GM12878 (cell line): Measurements from ENCODE around the gene METRN. TPM values are rescaled to one million over a fixed set of nuclear protein-coding genes. Genes with fewer than 3 reads are reported as not detected.
"Not testable (repeated sequence)": the region's sequence is repeated elsewhere in the genome, so short reads cannot be mapped to it uniquely, and the experiment has no call there.

Experiments used
- ATAC-seq: fragments of 200-7000 bp; cut with Tn5 transposase; 3 replicates; pipeline ENCODE4 v1.9.1; 2020; ENCODE audit warnings: mild to moderate bottlenecking, moderate library complexity
- BruUV-seq: library from RNA; stranded (reverse); fragments of 400-500 nt; replicated peaks from 2 replicates; lab custom pipeline; 2021; lab: Mats Ljungman, UMichigan
- CTCF ChIA-PET: fragments of 300-600 bp; sonication (Branson Sonifier 250); formaldehyde crosslinking; extraction: SDS; loops from one replicate; lab custom pipeline; 2021; ENCODE audit warnings: inconsistent platforms; lab: Yijun Ruan, JAX
- POLR2A ChIA-PET: fragments of 350-600 bp; formaldehyde crosslinking; extraction: SDS; loops from one replicate; lab custom pipeline; 2021; ENCODE audit warnings: inconsistent platforms; lab: Charles Lee
- RAD21 ChIA-PET: fragments of 300-600 bp; sonication (Branson Sonifier 250); formaldehyde crosslinking; loops from one replicate; lab custom pipeline; 2023; ENCODE audit warnings: antibody characterized with exemption; ENCODE audit not compliant: unreplicated experiment; lab: Charles Lee
- SMC1A ChIA-PET: fragments of 300-600 bp; sonication (Branson Sonifier 250); formaldehyde crosslinking; loops from one replicate; lab custom pipeline; 2023; ENCODE audit not compliant: unreplicated experiment, uncharacterized antibody; lab: Charles Lee
- DNase-seq: peaks from one replicate; pipeline ENCODE4 v3.0.0-alpha.2; 2011; ENCODE audit warnings: low read depth, low spot score
- FAIRE-seq: peaks from 3 replicates; lab custom pipeline; 2011; peaks lifted over from hg19 to GRCh38; lab: Jason Lieb, UNC
- H2AFZ ChIP-seq: 2 replicates; pipeline ENCODE4 v1.6.0; 2011; ENCODE audit warnings: low read depth, low read length, control low read depth; ENCODE audit not compliant: control insufficient read depth
- H3K27ac ChIP-seq: 2 replicates; pipeline ENCODE4 v1.5.1; 2011; ENCODE audit warnings: control low read depth; ENCODE audit not compliant: control insufficient read depth, insufficient read depth
- H3K27me3 ChIP-seq, 2 experiments: replicated peaks in 1 of 2; 2 replicates each; pipeline versions ENCODE4 v1.6.0 to v1.6.1; 2011; ENCODE audit warnings: low read length in 1 of 2; ENCODE audit not compliant: control insufficient read depth in 2 of 2, insufficient read depth in 2 of 2
- H3K36me3 ChIP-seq, 2 experiments: 2 replicates each; pipeline ENCODE4 v1.5.1; 2011; ENCODE audit warnings: low read length in 1 of 2; ENCODE audit not compliant: control insufficient read depth in 2 of 2, insufficient read depth in 2 of 2
- H3K4me1 ChIP-seq: 2 replicates; pipeline ENCODE4 v1.6.1; 2011; ENCODE audit warnings: mild to moderate bottlenecking, low read length, moderate library complexity, mixed read lengths; ENCODE audit not compliant: control insufficient read depth, insufficient read depth
- H3K4me2 ChIP-seq: 2 replicates; pipeline ENCODE4 v1.6.0; 2011; ENCODE audit warnings: control low read depth; ENCODE audit not compliant: control insufficient read depth, insufficient read depth
- H3K4me3 ChIP-seq: fragments of 200-600 bp; sonication (generic); 2 replicates; pipeline ENCODE4 v1.5.1; 2016
- H3K79me2 ChIP-seq: 2 replicates; pipeline ENCODE4 v1.6.0; 2011; ENCODE audit warnings: low read length; ENCODE audit not compliant: control insufficient read depth, insufficient read depth
- H3K9ac ChIP-seq: 2 replicates; pipeline ENCODE4 v1.8.0; 2011; ENCODE audit warnings: low read length, control low read depth, mixed read lengths; ENCODE audit not compliant: control insufficient read depth, insufficient read depth
- H3K9me3 ChIP-seq: replicated peaks from 3 replicates; pipeline ENCODE4 v1.5.1; 2011; ENCODE audit warnings: mild to moderate bottlenecking, low read length; ENCODE audit not compliant: control insufficient read depth, insufficient read depth
- H4K20me1 ChIP-seq: 2 replicates; pipeline ENCODE4 v1.6.0; 2011; ENCODE audit not compliant: control insufficient read depth, insufficient read depth
- CTCF ChIP-seq, 3 experiments: IDR thresholded peaks in 2 of 3; conservative IDR thresholded peaks in 1 of 3; 2 replicates each; pipeline ENCODE4 v1.5.1; 2011; ENCODE audit warnings: low read depth in 3 of 3, low read length in 3 of 3, mild to moderate bottlenecking in 3 of 3, control low read depth in 2 of 3, moderate library complexity in 2 of 3, inconsistent platforms in 1 of 3, mixed read lengths in 1 of 3; ENCODE audit not compliant: control insufficient read depth in 2 of 3, insufficient read depth in 1 of 3; ENCODE audit errors: extremely low read depth in 1 of 3
- ZBTB33 ChIP-seq: fragments of 450-650 bp; IDR thresholded peaks from 2 replicates; pipeline ENCODE4 v1.6.1; 2017; ENCODE audit warnings: mild to moderate bottlenecking
- WGBS: methylation state at CpG from one replicate; pipeline ENCODE4 v1.1.6; 2016; ENCODE audit warnings: low lambda C conversion rate; ENCODE audit not compliant: insufficient replicate concordance, insufficient coverage; ENCODE audit errors: missing lambda C conversion rate; 5-methylcytosine and 5-hydroxymethylcytosine counted together
- in situ Hi-C: fragments of 300-500 bp; cut with MboI; formaldehyde crosslinking; loops from 9 replicates; pipeline ENCODE4 v1.14.3; 2018; ENCODE audit warnings: mixed read lengths
- intact Hi-C: fragments of 100-400 bp; cut with micrococcal nuclease; formaldehyde crosslinking; loops from one replicate; pipeline ENCODE4 v1.14.2; 2022; ENCODE audit not compliant: unreplicated experiment
- polyA plus RNA-seq, 11 experiments: library from polyadenylated mRNA; depleted of rRNA in 4 of 11; unstranded in 6 of 11; stranded (reverse) in 5 of 11; fragments of >200 nt; fragmentation: Nextera tagmentation in 4 of 11; fragmentation: Illumina TruSeq in 1 of 11; extraction: Ambion mirVana in 4 of 11; extraction: Trizol in 1 of 11; gene quantifications; 1 replicate in 1 of 11; 2 replicates in 10 of 11; pipeline versions ENCODE4 v1.2.1 to v1.2.3, GENCODE V29; 2011 to 2016; ENCODE audit warnings: inconsistent platforms in 2 of 11, missing spikeins in 2 of 11, low read depth in 1 of 11
- total RNA-seq, 4 experiments: library from RNA; depleted of rRNA in 3 of 4; stranded (reverse); fragments of >200 nt in 3 of 4; fragmentation: Illumina TruSeq in 1 of 4; extraction: Trizol in 1 of 4; gene quantifications; 2 replicates each; pipeline versions ENCODE4 v1.2.1 to v1.2.3, GENCODE V29; 2013 to 2021

METRN gene
- total and polyA plus RNA-seq, 10 of the 15 experiments (the other 5 are each of a cell fraction or from before 2014, with no cell fraction given) = 0.11 to 12.8 (median 1.1) TPM; not detected in 1

- H3K4me3 ChIP-seq, FAIRE-seq, H3K27me3 ChIP-seq, POLR2A ChIA-PET, H3K9ac ChIP-seq, DNase-seq, H2AFZ ChIP-seq, ATAC-seq, H3K36me3 ChIP-seq, H3K4me1 ChIP-seq, intact Hi-C loops, H3K27ac ChIP-seq, H4K20me1 ChIP-seq, H3K79me2 ChIP-seq, H3K4me2 ChIP-seq, H3K9me3 ChIP-seq, BruUV-seq: not testable (repeated sequence)
- ChIA-PET CTCF (interaction anchor here (0.5 to 2.2 kb wide), 17 partner anchors 12 to 390 kb away, joined by 3 to 32 read pairs (median 4); partner anchors contain the start of genes CCDC78, CHTF18, CIAO3 and HAGHL), RAD21 (interaction anchor here (0.7 to 1.5 kb wide), 4 partner anchors 12 to 328 kb away, joined by 3 to 10 read pairs (median 5); partner anchors contain the start of genes CHTF18 and RPUSD1), SMC1A (interaction anchor here (0.7 to 2.1 kb wide), 7 partner anchors 8 to 391 kb away, joined by 3 to 12 read pairs (median 3); partner anchors contain the start of genes ANTKMT, CCDC78, CHTF18 and RPUSD1)
- WGBS = 48% methylated on average over 13 of the region's 13 CpGs
- peak; percentile 21 to 28 (median 23); a peak in 4 of 6 replicates for TF ChIP-seq CTCF (IDR thresholded peaks at IDR 0.05 in 2 of 3, conservative IDR thresholded peaks at IDR 0.05 in 1 of 3; ENCODE audit: control insufficient read depth in 2 of 3, extremely low read depth in 1 of 3, insufficient read depth in 1 of 3, low read depth in 3 of 3, low read length in 3 of 3)
- 0 out of 2 replicates have a peak, but pooled peaks have one; percentile 75 for TF ChIP-seq ZBTB33
- in situ Hi-C loops = loop anchor here (5.0 kb wide), 1 partner anchor 75 kb away; the partner anchor contains the start of genes CHTF18 and RPUSD1
Measured at GRCh38 chr16:712740-713250, 2.1 kb upstream of the METRN start.
